GM23338 (cell line): ENCODE data around the gene NADK2. TPM values are rescaled to one million over a fixed set of nuclear protein-coding genes. Genes with fewer than 3 reads are reported as not detected.

ENCODE experiments used
- ATAC-seq: fragments of 200-7000 bp; cut with Tn5 transposase; 3 replicates; pipeline ENCODE4 v1.9.1; 2020
- DNase-seq: peaks from one replicate; pipeline ENCODE4 v3.0.0-alpha.2; 2015; ENCODE audit warnings: low spot score
- H2AFZ ChIP-seq: fragments of 200-600 bp; sonication (generic); 2 replicates; pipeline ENCODE4 v1.8.0; 2016; ENCODE audit warnings: antibody characterized with exemption, mild to moderate bottlenecking, moderate library complexity
- H3F3A ChIP-seq: fragments of 200-600 bp; sonication (generic); replicated peaks from 2 replicates; pipeline ENCODE4 v1.8.0; 2017; ENCODE audit warnings: antibody characterized with exemption, mixed run types, low read depth
- H3K27ac ChIP-seq: fragments of 200-600 bp; sonication (generic); 2 replicates; pipeline ENCODE4 v1.6.1; 2016; ENCODE audit warnings: low read depth
- H3K27me3 ChIP-seq: fragments of 200-600 bp; sonication (generic); 2 replicates; pipeline ENCODE4 v1.8.0; 2016; ENCODE audit warnings: mild to moderate bottlenecking, mixed run types, moderate library complexity; ENCODE audit not compliant: insufficient read depth
- H3K36me3 ChIP-seq: fragments of 200-600 bp; sonication (generic); 2 replicates; pipeline ENCODE4 v1.8.0; 2016; ENCODE audit warnings: mild to moderate bottlenecking; ENCODE audit not compliant: insufficient read depth
- H3K4me1 ChIP-seq: fragments of 200-600 bp; sonication (generic); 2 replicates; pipeline ENCODE4 v1.8.0; 2016; ENCODE audit warnings: mild to moderate bottlenecking, moderate library complexity; ENCODE audit not compliant: insufficient read depth
- H3K4me2 ChIP-seq: fragments of 200-600 bp; sonication (generic); 2 replicates; pipeline ENCODE4 v1.7.1; 2017; ENCODE audit warnings: mixed run types
- H3K4me3 ChIP-seq: fragments of 200-600 bp; sonication (generic); 2 replicates; pipeline ENCODE4 v1.6.1; 2016; ENCODE audit warnings: mixed run types
- H3K79me2 ChIP-seq: fragments of 200-600 bp; sonication (generic); replicated peaks from 2 replicates; pipeline ENCODE4 v1.8.0; 2017; ENCODE audit warnings: mild to moderate bottlenecking; ENCODE audit not compliant: insufficient read depth
- H3K9me2 ChIP-seq: fragments of 200-600 bp; sonication (generic); 2 replicates; pipeline ENCODE4 v1.8.0; 2017; ENCODE audit not compliant: insufficient read depth
- H4K20me1 ChIP-seq: fragments of 200-600 bp; sonication (generic); replicated peaks from 2 replicates; pipeline ENCODE4 v1.8.0; 2017; ENCODE audit warnings: mild to moderate bottlenecking; ENCODE audit not compliant: insufficient read depth
- H3K27ac Mint-ChIP-seq: 2 replicates; pipeline ENCODE4 v1.8.0; 2020; ENCODE audit warnings: inconsistent platforms, mild to moderate bottlenecking, moderate library complexity, mixed read lengths
- H3K27me3 Mint-ChIP-seq: 3 replicates; pipeline ENCODE4 v1.8.0; 2022; ENCODE audit warnings: low read depth, mild to moderate bottlenecking, moderate library complexity, mixed read lengths, inconsistent platforms; ENCODE audit not compliant: insufficient read depth, poor library complexity
- H3K36me3 Mint-ChIP-seq: 3 replicates; pipeline ENCODE4 v1.8.0; 2021; ENCODE audit warnings: low read depth, mild to moderate bottlenecking, inconsistent platforms, moderate library complexity, mixed read lengths
- H3K4me1 Mint-ChIP-seq: 3 replicates; pipeline ENCODE4 v1.8.0; 2020; ENCODE audit warnings: mild to moderate bottlenecking, inconsistent platforms, mixed read lengths
- H3K4me3 Mint-ChIP-seq: 3 replicates; pipeline ENCODE4 v1.8.0; 2021; ENCODE audit warnings: moderate library complexity, mild to moderate bottlenecking, inconsistent platforms, mixed read lengths
- H3K9me3 Mint-ChIP-seq: 3 replicates; pipeline ENCODE4 v1.8.0; 2020; ENCODE audit warnings: moderate library complexity, mild to moderate bottlenecking, inconsistent platforms, mixed read lengths
- EZH2 ChIP-seq: fragments of 200-600 bp; sonication (generic); IDR thresholded peaks from one replicate; pipeline ENCODE4 v1.8.0; 2017; ENCODE audit warnings: antibody characterized with exemption, mild to moderate bottlenecking, low read depth; ENCODE audit not compliant: unreplicated experiment
- EZH2phosphoT487 ChIP-seq: fragments of 200-600 bp; sonication (generic); IDR thresholded peaks from one replicate; pipeline ENCODE4 v1.8.1; 2018; ENCODE audit warnings: antibody characterized with exemption; ENCODE audit not compliant: unreplicated experiment
- JUNB ChIP-seq: IDR thresholded peaks from one replicate; pipeline ENCODE4 v1.6.1; 2016; ENCODE audit warnings: antibody characterized with exemption; ENCODE audit not compliant: unreplicated experiment
- NANOG ChIP-seq: IDR thresholded peaks from 2 replicates; pipeline ENCODE4 v1.6.1; 2016; ENCODE audit warnings: antibody characterized with exemption, borderline replicate concordance
- STAT1 ChIP-seq: IDR thresholded peaks from one replicate; pipeline ENCODE4 v1.6.1; 2016; ENCODE audit warnings: antibody characterized with exemption; ENCODE audit not compliant: unreplicated experiment
- ZNF114 ChIP-seq: fragments of 250-450 bp; sonication (Bioruptor Pico); IDR thresholded peaks from 2 replicates; pipeline ENCODE4 v1.5.0; 2020; ENCODE audit warnings: mild to moderate bottlenecking, moderate library complexity
- polyA plus RNA-seq: library from polyadenylated mRNA; unstranded; fragments of >200 nt; fragmentation: Nextera tagmentation; extraction: Ambion mirVana; gene quantifications from 2 replicates; pipeline ENCODE4 v1.2.1, GENCODE V29; 2016
- total RNA-seq: library from RNA; depleted of rRNA; stranded (reverse); fragments of >200 nt; shearing (Covaris generic); gene quantifications from 2 replicates; pipeline ENCODE4 v1.2.3, GENCODE V29; 2014
- TF ChIP-seq, protein P1 (sequence below): fragments of 250-450 bp; sonication (Bioruptor Pico); IDR thresholded peaks from 2 replicates; pipeline ENCODE4 v1.5.0; 2020; ENCODE audit warnings: mild to moderate bottlenecking, moderate library complexity
- TF ChIP-seq, protein P2 (sequence below): IDR thresholded peaks from 2 replicates; pipeline ENCODE4 v1.6.1; 2016; ENCODE audit warnings: antibody characterized with exemption
- TF ChIP-seq, protein P3 (sequence below): IDR thresholded peaks from one replicate; pipeline ENCODE4 v1.6.1; 2018; ENCODE audit warnings: antibody characterized with exemption; ENCODE audit not compliant: unreplicated experiment
- TF ChIP-seq, protein P4 (sequence below), 2 experiments: fragments of 200-600 bp in 1 of 2; sonication (generic) in 1 of 2; conservative IDR thresholded peaks; 2 replicates each; pipeline versions ENCODE4 v1.5.1 to v1.6.1; 2016 to 2017; ENCODE audit warnings: antibody characterized with exemption in 2 of 2, low read depth in 2 of 2, mild to moderate bottlenecking in 2 of 2, moderate library complexity in 1 of 2

The NADK2 gene
- total and polyA plus RNA-seq, 2 experiments from 2014 or later: 4.5 to 16.0 TPM

DNA sequence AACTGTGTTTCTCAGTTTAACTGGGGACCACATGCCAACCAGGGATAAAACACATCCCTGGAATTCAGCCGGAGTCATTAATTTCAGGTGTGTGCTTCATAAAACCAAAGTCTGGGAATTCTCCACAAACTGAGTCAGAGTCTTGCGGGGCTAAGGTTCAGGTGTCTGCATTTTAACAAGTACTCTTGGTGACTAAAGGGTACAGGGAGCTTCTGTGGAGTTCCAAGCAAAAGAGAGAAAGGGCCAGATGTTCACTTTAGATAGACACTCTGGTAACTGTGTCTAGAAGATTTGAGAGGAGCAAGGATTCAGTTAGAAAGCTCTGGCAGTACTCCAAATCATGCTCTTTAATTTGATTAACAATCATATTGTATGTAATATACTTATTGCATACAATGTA lies 4.0 kb downstream of the NADK2 start:
- H3K36me3 Mint-ChIP-seq: peaks cover 3% of the 10 kb centered on the region; the same call in 2 of the 3 replicates

DNA sequence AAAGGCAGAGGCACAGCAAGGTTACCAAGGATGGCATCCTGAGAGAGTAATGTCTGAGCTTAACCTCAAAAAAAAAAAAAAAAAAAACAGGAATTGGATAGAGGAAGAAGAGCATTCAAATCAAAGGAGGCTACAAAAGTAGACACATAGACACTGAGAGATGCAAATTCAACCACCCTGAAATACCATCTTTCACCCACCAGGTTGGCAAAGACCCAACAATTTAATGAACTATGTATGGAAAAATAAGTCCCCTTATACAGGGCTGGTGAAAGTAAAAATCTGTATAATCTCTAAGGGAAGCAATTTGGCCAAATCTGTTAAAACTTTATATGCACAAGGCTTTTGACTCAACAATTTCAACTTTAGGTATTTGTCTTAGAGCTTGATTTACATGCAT lies 4.9 kb downstream of the NADK2 start:
- no peaks in the 10 kb centered on the region for H3K36me3 Mint-ChIP-seq
- H4K20me1 ChIP-seq: no peaks in the 10 kb centered on the region
- H3K9me3 Mint-ChIP-seq: no peaks in the 10 kb centered on the region
- H3K4me3 ChIP-seq: no peak overlapping the region
- H3K36me3 ChIP-seq: no peaks in the 10 kb centered on the region
- H3K4me1 Mint-ChIP-seq: peaks cover 18% of the 10 kb centered on the region
- ATAC-seq (no peak), DNase-seq (no peak)
- peaks cover 2% of the 10 kb centered on the region for H3K27me3 Mint-ChIP-seq
- H3K4me3 Mint-ChIP-seq: no peak overlapping the region
- H2AFZ ChIP-seq: no peak overlapping the region
- H3K27me3 ChIP-seq: peaks cover 6% of the 10 kb centered on the region
- no peak overlapping the region for H3K27ac ChIP-seq
- no peaks in the 10 kb centered on the region for H3F3A ChIP-seq
- H3K4me2 ChIP-seq: no peak overlapping the region
- H3K79me2 ChIP-seq: no peaks in the 10 kb centered on the region; the same call in 1 of the 2 replicates
- no peak overlapping the region for H3K27ac Mint-ChIP-seq
- no peaks in the 10 kb centered on the region for H3K9me2 ChIP-seq
- peaks cover 11% of the 10 kb centered on the region for H3K4me1 ChIP-seq
- TF ChIP-seq NANOG (no peak), EZH2phosphoT487 (no peak), ZNF114 (CRISPR knock-in tag) (no peak), EZH2 (no peak), JUNB (no peak)
- TF ChIP-seq, protein P1, sequence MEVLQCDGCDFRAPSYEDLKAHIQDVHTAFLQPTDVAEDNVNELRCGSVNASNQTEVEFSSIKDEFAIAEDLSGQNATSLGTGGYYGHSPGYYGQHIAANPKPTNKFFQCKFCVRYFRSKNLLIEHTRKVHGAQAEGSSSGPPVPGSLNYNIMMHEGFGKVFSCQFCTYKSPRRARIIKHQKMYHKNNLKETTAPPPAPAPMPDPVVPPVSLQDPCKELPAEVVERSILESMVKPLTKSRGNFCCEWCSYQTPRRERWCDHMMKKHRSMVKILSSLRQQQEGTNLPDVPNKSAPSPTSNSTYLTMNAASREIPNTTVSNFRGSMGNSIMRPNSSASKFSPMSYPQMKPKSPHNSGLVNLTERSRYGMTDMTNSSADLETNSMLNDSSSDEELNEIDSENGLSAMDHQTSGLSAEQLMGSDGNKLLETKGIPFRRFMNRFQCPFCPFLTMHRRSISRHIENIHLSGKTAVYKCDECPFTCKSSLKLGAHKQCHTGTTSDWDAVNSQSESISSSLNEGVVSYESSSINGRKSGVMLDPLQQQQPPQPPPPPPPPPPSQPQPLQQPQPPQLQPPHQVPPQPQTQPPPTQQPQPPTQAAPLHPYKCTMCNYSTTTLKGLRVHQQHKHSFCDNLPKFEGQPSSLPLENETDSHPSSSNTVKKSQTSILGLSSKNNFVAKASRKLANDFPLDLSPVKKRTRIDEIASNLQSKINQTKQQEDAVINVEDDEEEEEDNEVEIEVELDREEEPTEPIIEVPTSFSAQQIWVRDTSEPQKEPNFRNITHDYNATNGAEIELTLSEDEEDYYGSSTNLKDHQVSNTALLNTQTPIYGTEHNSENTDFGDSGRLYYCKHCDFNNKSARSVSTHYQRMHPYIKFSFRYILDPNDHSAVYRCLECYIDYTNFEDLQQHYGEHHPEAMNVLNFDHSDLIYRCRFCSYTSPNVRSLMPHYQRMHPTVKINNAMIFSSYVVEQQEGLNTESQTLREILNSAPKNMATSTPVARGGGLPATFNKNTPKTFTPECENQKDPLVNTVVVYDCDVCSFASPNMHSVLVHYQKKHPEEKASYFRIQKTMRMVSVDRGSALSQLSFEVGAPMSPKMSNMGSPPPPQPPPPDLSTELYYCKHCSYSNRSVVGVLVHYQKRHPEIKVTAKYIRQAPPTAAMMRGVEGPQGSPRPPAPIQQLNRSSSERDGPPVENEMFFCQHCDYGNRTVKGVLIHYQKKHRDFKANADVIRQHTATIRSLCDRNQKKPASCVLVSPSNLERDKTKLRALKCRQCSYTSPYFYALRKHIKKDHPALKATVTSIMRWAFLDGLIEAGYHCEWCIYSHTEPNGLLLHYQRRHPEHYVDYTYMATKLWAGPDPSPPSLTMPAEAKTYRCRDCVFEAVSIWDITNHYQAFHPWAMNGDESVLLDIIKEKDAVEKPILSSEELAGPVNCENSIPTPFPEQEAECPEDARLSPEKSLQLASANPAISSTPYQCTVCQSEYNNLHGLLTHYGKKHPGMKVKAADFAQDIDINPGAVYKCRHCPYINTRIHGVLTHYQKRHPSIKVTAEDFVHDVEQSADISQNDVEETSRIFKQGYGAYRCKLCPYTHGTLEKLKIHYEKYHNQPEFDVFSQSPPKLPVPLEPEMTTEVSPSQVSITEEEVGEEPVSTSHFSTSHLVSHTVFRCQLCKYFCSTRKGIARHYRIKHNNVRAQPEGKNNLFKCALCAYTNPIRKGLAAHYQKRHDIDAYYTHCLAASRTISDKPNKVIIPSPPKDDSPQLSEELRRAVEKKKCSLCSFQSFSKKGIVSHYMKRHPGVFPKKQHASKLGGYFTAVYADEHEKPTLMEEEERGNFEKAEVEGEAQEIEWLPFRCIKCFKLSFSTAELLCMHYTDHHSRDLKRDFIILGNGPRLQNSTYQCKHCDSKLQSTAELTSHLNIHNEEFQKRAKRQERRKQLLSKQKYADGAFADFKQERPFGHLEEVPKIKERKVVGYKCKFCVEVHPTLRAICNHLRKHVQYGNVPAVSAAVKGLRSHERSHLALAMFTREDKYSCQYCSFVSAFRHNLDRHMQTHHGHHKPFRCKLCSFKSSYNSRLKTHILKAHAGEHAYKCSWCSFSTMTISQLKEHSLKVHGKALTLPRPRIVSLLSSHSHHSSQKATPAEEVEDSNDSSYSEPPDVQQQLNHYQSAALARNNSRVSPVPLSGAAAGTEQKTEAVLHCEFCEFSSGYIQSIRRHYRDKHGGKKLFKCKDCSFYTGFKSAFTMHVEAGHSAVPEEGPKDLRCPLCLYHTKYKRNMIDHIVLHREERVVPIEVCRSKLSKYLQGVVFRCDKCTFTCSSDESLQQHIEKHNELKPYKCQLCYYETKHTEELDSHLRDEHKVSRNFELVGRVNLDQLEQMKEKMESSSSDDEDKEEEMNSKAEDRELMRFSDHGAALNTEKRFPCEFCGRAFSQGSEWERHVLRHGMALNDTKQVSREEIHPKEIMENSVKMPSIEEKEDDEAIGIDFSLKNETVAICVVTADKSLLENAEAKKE (CRISPR knock-in tag): no peak
- TF ChIP-seq, protein P2, sequence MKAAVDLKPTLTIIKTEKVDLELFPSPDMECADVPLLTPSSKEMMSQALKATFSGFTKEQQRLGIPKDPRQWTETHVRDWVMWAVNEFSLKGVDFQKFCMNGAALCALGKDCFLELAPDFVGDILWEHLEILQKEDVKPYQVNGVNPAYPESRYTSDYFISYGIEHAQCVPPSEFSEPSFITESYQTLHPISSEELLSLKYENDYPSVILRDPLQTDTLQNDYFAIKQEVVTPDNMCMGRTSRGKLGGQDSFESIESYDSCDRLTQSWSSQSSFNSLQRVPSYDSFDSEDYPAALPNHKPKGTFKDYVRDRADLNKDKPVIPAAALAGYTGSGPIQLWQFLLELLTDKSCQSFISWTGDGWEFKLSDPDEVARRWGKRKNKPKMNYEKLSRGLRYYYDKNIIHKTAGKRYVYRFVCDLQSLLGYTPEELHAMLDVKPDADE: no peak
- TF ChIP-seq, protein P3, sequence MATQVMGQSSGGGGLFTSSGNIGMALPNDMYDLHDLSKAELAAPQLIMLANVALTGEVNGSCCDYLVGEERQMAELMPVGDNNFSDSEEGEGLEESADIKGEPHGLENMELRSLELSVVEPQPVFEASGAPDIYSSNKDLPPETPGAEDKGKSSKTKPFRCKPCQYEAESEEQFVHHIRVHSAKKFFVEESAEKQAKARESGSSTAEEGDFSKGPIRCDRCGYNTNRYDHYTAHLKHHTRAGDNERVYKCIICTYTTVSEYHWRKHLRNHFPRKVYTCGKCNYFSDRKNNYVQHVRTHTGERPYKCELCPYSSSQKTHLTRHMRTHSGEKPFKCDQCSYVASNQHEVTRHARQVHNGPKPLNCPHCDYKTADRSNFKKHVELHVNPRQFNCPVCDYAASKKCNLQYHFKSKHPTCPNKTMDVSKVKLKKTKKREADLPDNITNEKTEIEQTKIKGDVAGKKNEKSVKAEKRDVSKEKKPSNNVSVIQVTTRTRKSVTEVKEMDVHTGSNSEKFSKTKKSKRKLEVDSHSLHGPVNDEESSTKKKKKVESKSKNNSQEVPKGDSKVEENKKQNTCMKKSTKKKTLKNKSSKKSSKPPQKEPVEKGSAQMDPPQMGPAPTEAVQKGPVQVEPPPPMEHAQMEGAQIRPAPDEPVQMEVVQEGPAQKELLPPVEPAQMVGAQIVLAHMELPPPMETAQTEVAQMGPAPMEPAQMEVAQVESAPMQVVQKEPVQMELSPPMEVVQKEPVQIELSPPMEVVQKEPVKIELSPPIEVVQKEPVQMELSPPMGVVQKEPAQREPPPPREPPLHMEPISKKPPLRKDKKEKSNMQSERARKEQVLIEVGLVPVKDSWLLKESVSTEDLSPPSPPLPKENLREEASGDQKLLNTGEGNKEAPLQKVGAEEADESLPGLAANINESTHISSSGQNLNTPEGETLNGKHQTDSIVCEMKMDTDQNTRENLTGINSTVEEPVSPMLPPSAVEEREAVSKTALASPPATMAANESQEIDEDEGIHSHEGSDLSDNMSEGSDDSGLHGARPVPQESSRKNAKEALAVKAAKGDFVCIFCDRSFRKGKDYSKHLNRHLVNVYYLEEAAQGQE: no peak
- TF ChIP-seq, protein P4, sequence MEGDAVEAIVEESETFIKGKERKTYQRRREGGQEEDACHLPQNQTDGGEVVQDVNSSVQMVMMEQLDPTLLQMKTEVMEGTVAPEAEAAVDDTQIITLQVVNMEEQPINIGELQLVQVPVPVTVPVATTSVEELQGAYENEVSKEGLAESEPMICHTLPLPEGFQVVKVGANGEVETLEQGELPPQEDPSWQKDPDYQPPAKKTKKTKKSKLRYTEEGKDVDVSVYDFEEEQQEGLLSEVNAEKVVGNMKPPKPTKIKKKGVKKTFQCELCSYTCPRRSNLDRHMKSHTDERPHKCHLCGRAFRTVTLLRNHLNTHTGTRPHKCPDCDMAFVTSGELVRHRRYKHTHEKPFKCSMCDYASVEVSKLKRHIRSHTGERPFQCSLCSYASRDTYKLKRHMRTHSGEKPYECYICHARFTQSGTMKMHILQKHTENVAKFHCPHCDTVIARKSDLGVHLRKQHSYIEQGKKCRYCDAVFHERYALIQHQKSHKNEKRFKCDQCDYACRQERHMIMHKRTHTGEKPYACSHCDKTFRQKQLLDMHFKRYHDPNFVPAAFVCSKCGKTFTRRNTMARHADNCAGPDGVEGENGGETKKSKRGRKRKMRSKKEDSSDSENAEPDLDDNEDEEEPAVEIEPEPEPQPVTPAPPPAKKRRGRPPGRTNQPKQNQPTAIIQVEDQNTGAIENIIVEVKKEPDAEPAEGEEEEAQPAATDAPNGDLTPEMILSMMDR (conservative IDR thresholded peaks at IDR 0.05; ENCODE audit: low read depth in 2 of 2): no peak

More for the DNA sequence above, 4.0 kb downstream of the NADK2 start:
- Histone ChIP-seq H3K4me1 (peaks cover 11% of the 10 kb centered on the region), H2AFZ (no peak overlapping the region), H3K79me2 (no peaks in the 10 kb centered on the region; the same call in 1 of the 2 replicates), H3K36me3 (no peaks in the 10 kb centered on the region), H3K4me2 (no peak overlapping the region), H3K9me2 (no peaks in the 10 kb centered on the region; the same call in 1 of the 2 replicates), H3K4me3 (no peak overlapping the region), H3K27me3 (peaks cover 10% of the 10 kb centered on the region), H3K27ac (no peak overlapping the region), H3F3A (no peaks in the 10 kb centered on the region), H4K20me1 (no peaks in the 10 kb centered on the region)
- no peak for TF ChIP-seq STAT1
- no peak for DNase-seq
- ATAC-seq: no peak
- Mint-ChIP-seq H3K4me1 (peaks cover 20% of the 10 kb centered on the region), H3K27ac (no peak overlapping the region), H3K9me3 (peaks cover 6% of the 10 kb centered on the region; the same call in 2 of the 3 replicates), H3K27me3 (peaks cover 5% of the 10 kb centered on the region), H3K4me3 (no peak overlapping the region)
